Mesothelial cell of epicardium (in vitro differentiated cells): ENCODE results near the gene WDR74. TPM values are rescaled to one million over a fixed set of nuclear protein-coding genes. Genes with fewer than 3 reads are reported as not detected.

Experiments used
- DNase-seq, 2 experiments: peaks; one replicate each; pipeline ENCODE4 v3.0.0; 2021; ENCODE audit warnings: low spot score in 2 of 2; ENCODE audit not compliant: unreplicated experiment in 2 of 2
- H3K27ac Mint-ChIP-seq: 2 replicates; pipeline ENCODE4 v1.8.0; 2021; ENCODE audit warnings: mixed read lengths
- H3K27me3 Mint-ChIP-seq: 2 replicates; pipeline ENCODE4 v1.8.0; 2021; ENCODE audit warnings: low read depth, mixed read lengths
- H3K36me3 Mint-ChIP-seq: 2 replicates; pipeline ENCODE4 v1.8.0; 2021; ENCODE audit warnings: mixed read lengths
- H3K4me1 Mint-ChIP-seq: 2 replicates; pipeline ENCODE4 v1.8.0; 2021; ENCODE audit warnings: mixed read lengths
- H3K4me3 Mint-ChIP-seq: 2 replicates; pipeline ENCODE4 v1.8.0; 2021; ENCODE audit warnings: mild to moderate bottlenecking, moderate library complexity, mixed read lengths
- H3K9me3 Mint-ChIP-seq: 2 replicates; pipeline ENCODE4 v1.8.0; 2021; ENCODE audit warnings: mixed read lengths
- CTCF ChIP-seq: fragments of 200-600 bp; sonication (generic); IDR thresholded peaks from one replicate; pipeline ENCODE4 v1.5.0; 2021; ENCODE audit warnings: antibody characterized with exemption; ENCODE audit not compliant: unreplicated experiment
- total RNA-seq: library from RNA; stranded (reverse); gene quantifications from 3 replicates; pipeline ENCODE4 v1.2.1, GENCODE V29; 2021

The WDR74 gene
- total RNA-seq, 1 donor from 2014 or later, result 63.7 TPM

- H3K9me3 Mint-ChIP-seq, result no peaks in the 10 kb centered on the region
- H3K4me3 Mint-ChIP-seq, result no peak overlapping the region
- H3K27ac Mint-ChIP-seq, result no peak overlapping the region
- H3K4me1 Mint-ChIP-seq, result peaks cover 10% of the 10 kb centered on the region
- peaks cover 46% of the 10 kb centered on the region for H3K36me3 Mint-ChIP-seq
- no peak for TF ChIP-seq CTCF
- no peaks in the 10 kb centered on the region for H3K27me3 Mint-ChIP-seq
- DNase-seq, result no peak
Observed at GRCh38 chr11:62796281-62796680, 43.1 kb downstream of the WDR74 start.

GRCh38 chr11:62794201-62794775, 45.1 kb downstream of the WDR74 start:
- Mint-ChIP-seq H3K36me3 (peaks cover 36% of the 10 kb centered on the region), H3K27ac (no peak overlapping the region), H3K4me3 (no peak overlapping the region), H3K9me3 (no peaks in the 10 kb centered on the region), H3K27me3 (no peaks in the 10 kb centered on the region), H3K4me1 (peaks cover 19% of the 10 kb centered on the region)
- no peak for TF ChIP-seq CTCF
- no peak for DNase-seq

- no peak for DNase-seq
- peaks cover 28% of the 10 kb centered on the region for H3K36me3 Mint-ChIP-seq
- no peaks in the 10 kb centered on the region for H3K9me3 Mint-ChIP-seq
- no peak for TF ChIP-seq CTCF
- peak overlapping the region; percentile 90 for H3K4me3 Mint-ChIP-seq
- H3K4me1 Mint-ChIP-seq, result peaks cover 33% of the 10 kb centered on the region
- peak overlapping the region; percentile 97 for H3K27ac Mint-ChIP-seq
- no peaks in the 10 kb centered on the region for H3K27me3 Mint-ChIP-seq
Observed at GRCh38 chr11:62792202-62792575, 47.2 kb downstream of the WDR74 start.

GRCh38 chr11:62791501-62792201, 47.7 kb downstream of the WDR74 start, which contains the start of gene TMEM223:
Gene TMEM223, minus strand, starts transcription at chr11:62792006. Its CDS starts 12 bp downstream, at chr11:62791994.
- peaks cover 33% of the 10 kb centered on the region for H3K4me1 Mint-ChIP-seq
- peaks cover 26% of the 10 kb centered on the region for H3K36me3 Mint-ChIP-seq
- TF ChIP-seq CTCF, result no peak
- peak; percentile 80 to 89 for DNase-seq
- H3K4me3 Mint-ChIP-seq, result peak within 1 kb of the TSS; percentile 90
- H3K27ac Mint-ChIP-seq, result peak within 1 kb of the TSS; percentile 97
- H3K27me3 Mint-ChIP-seq, result no peaks in the 10 kb centered on the region
- H3K9me3 Mint-ChIP-seq, result no peaks in the 10 kb centered on the region

GRCh38 chr11:62789576-62789975, 49.8 kb downstream of the WDR74 start:
- H3K36me3 Mint-ChIP-seq, result peaks cover 11% of the 10 kb centered on the region
- peaks cover 40% of the 10 kb centered on the region for H3K4me1 Mint-ChIP-seq
- H3K27ac Mint-ChIP-seq, result peak overlapping the region; percentile 95
- no peak for DNase-seq
- peak overlapping the region; percentile 90 for H3K4me3 Mint-ChIP-seq
- TF ChIP-seq CTCF, result no peak
- no peaks in the 10 kb centered on the region for H3K9me3 Mint-ChIP-seq
- no peaks in the 10 kb centered on the region for H3K27me3 Mint-ChIP-seq
